HG03521 (cell line): ENCODE data around the gene TBL1XR1.

Source experiments
- ATAC-seq: cut with Tn5 transposase; IDR thresholded peaks from one replicate; pipeline ENCODE4 v1.9.1; 2021; ENCODE audit warnings: mild to moderate bottlenecking, moderate library complexity; ENCODE audit not compliant: unreplicated experiment

Gene TBL1XR1

GRCh38 chr3:176970770-176971169, 226.5 kb downstream of the TBL1XR1 start:
- no peak for ATAC-seq

- ATAC-seq, result no peak
These were observed 227.8 kb downstream of the TBL1XR1 start for GRCh38 chr3:176969506-176969905.
